Heart left ventricle (tissue), 16 donors: ENCODE results near the gene AKR1B1. TPM values are rescaled to one million over a fixed set of nuclear protein-coding genes. Genes with fewer than 3 reads are reported as not detected.

ENCODE experiments used
- ATAC-seq, 4 donors: fragments of 200-7000 bp; cut with Tn5 transposase; one replicate each; pipeline ENCODE4 v1.9.1; 2020 to 2022; ENCODE audit warnings: moderate library complexity in 4 of 4, mild to moderate bottlenecking in 3 of 4, moderate number of reproducible peaks in 1 of 4
- DNase-seq, 5 donors: peaks; one replicate each; pipeline ENCODE4 v3.0.0-alpha.2; 2020
- H3K27ac ChIP-seq, 12 donors: fragments of 200-600 bp; sonication (generic) in 4 of 12; one replicate each; pipeline versions ENCODE4 v1.5.0 to v1.8.0; 2016 to 2022; ENCODE audit warnings: mild to moderate bottlenecking in 2 of 12
- H3K27me3 ChIP-seq, 9 donors: fragments of 200-600 bp; sonication (generic) in 2 of 9; one replicate each; pipeline versions ENCODE4 v1.5.1 to v1.8.0; 2016 to 2022; ENCODE audit warnings: mild to moderate bottlenecking in 3 of 9
- H3K36me3 ChIP-seq, 9 donors: fragments of 200-600 bp; sonication (generic) in 2 of 9; one replicate each; pipeline versions ENCODE4 v1.5.0 to v1.8.0; 2018 to 2022; ENCODE audit warnings: mild to moderate bottlenecking in 2 of 9
- H3K4me1 ChIP-seq, 12 donors: fragments of 200-600 bp; sonication (generic) in 4 of 12; one replicate each; pipeline versions ENCODE4 v1.5.0 to v1.8.0; 2016 to 2022; ENCODE audit warnings: mild to moderate bottlenecking in 3 of 12
- H3K4me3 ChIP-seq, 12 donors: fragments of 200-600 bp; sonication (generic) in 4 of 12; one replicate each; pipeline versions ENCODE4 v1.5.0 to v1.8.0; 2017 to 2022; ENCODE audit warnings: mild to moderate bottlenecking in 9 of 12, moderate library complexity in 4 of 12
- H3K9me3 ChIP-seq, 12 donors: fragments of 200-600 bp; sonication (generic) in 4 of 12; one replicate each; pipeline versions ENCODE4 v1.5.0 to v1.8.0; 2016 to 2022; ENCODE audit warnings: mild to moderate bottlenecking in 1 of 12
- CTCF ChIP-seq, 12 donors: fragments of 200-600 bp; sonication (generic) in 4 of 12; IDR thresholded peaks; one replicate each; pipeline versions ENCODE4 v1.5.0 to v1.8.0; 2018 to 2022; ENCODE audit warnings: antibody characterized with exemption in 12 of 12, mild to moderate bottlenecking in 5 of 12
- POLR2A ChIP-seq, 2 donors: fragments of 450-650 bp; IDR thresholded peaks; one replicate each; pipeline ENCODE4 v1.6.1; 2017; ENCODE audit warnings: antibody characterized with exemption in 2 of 2, mild to moderate bottlenecking in 2 of 2, moderate library complexity in 2 of 2
- WGBS, 4 donors: extraction: QIAGEN DNeasy Blood & Tissue Kit in 2 of 4; methylation state at CpG; one replicate each; pipeline versions ENCODE4 v1.1.5 to v1.1.7; 2013 to 2018; 5-methylcytosine and 5-hydroxymethylcytosine counted together
- intact Hi-C, 10 donors: fragments of 100-400 bp; cut with DNase I; formaldehyde crosslinking; loops; one replicate each; pipeline versions ENCODE4 v1.11.1 to v1.14.2; 2022
- polyA plus RNA-seq, 2 donors: library from polyadenylated mRNA; stranded (reverse); fragments of 200-250 nt; gene quantifications; one replicate each; pipeline ENCODE4 v1.2.3, GENCODE V29; 2013
- total RNA-seq, 9 donors: library from RNA; depleted of rRNA in 2 of 9; stranded (reverse); fragments of >200 nt in 2 of 9; fragmentation: NEBNext Ultra II Directional in 3 of 9; extraction: Animal tissue kit (Norgen Biotek cat#: 25700) in 3 of 9; gene quantifications; one replicate each; pipeline versions ENCODE4 v1.1.0 to v1.2.4, GENCODE V29; 2016 to 2023
- donor health status: ischemic (EF 13 %, LVEDD 7.1; RV severe dilation, severe dysfunction).
- donor health status: healthy with polysubstance abuse.
- donor health status: DM: no; HTN: yes; CAD: no.
- donor health status: DM: no; HTN: no; CAD: no.
- donor health status: ischemic (EF 25% LVEDD 6.9; RV normal size, moderate dysfunction).
- donor health status: ischemic (EF 25% LVEDD 5.7; RV mildly dilated, moderate dysfunction).
- donor health status: healthy.
- donor health status: DM: yes; HTN: yes; CAD: no.
- donor health status: ischemic (EF 35%, LVEDD 5.7; RV mildly dilated, moderate dysfunction).
- donor health status: nonischemic (EF 11% LVEDD 7.7; RV severe dilation, severe dysfunction).
- donor health status: DM: yes; HTN: yes; CAD: no.
- donor health status: PGD.
- donor health status: ischemic (EF 29% LVEDD 5.4; RV normal size, mild dysfunction).
- donor health status: nonischemic (EF 23%, LVEDD 6.1; RV moderate dilation, normal function).

AKR1B1 gene
- total and polyA plus RNA-seq, 11 donors: 97.0 to 335 (median 185) TPM

- no peak overlapping the region for H3K4me3 ChIP-seq
- H3K27me3 ChIP-seq: peaks cover 0 to 10% (median 0%) of the 10 kb centered on the region in 9 donors
- WGBS, 4 donors: 93 to 98% (median 96%) methylated on average over 1 of the region's 1 CpG
- ATAC-seq: no peak
- TF ChIP-seq POLR2A (IDR thresholded peaks at IDR 0.05) (no peak), CTCF (IDR thresholded peaks at IDR 0.05) (no peak)
- no peak overlapping the region for H3K27ac ChIP-seq
- H3K36me3 ChIP-seq: no peaks in the 10 kb centered on the region
- no peaks in the 10 kb centered on the region for H3K4me1 ChIP-seq
- H3K9me3 ChIP-seq: no peaks in the 10 kb centered on the region
- intact Hi-C loops: no loop called here
- DNase-seq: no peak
Measured at GRCh38 chr7:134403062-134403461, 55.8 kb downstream of the AKR1B1 start.

GRCh38 chr7:134400859-134401258 lies 58.0 kb downstream of the AKR1B1 start:
- Histone ChIP-seq H3K36me3 (no peaks in the 10 kb centered on the region), H3K27ac (no peak overlapping the region), H3K4me1 (no peaks in the 10 kb centered on the region), H3K4me3 (no peak overlapping the region), H3K9me3 (no peaks in the 10 kb centered on the region), H3K27me3 (peaks cover 0 to 10% (median 0%) of the 10 kb centered on the region in 9 donors)
- TF ChIP-seq CTCF (IDR thresholded peaks at IDR 0.05) (no peak), POLR2A (IDR thresholded peaks at IDR 0.05) (no peak)
- ATAC-seq (no peak), DNase-seq (no peak)
- intact Hi-C loops: no loop called here
- 78 to 95% (median 94%) methylated on average over 2 of the region's 2 CpGs for WGBS, 4 donors

GRCh38 chr7:134396031-134396430 lies 62.9 kb downstream of the AKR1B1 start:
- WGBS, 4 donors: 78 to 83% (median 82%) methylated on average over 5 of the region's 5 CpGs
- H3K27ac ChIP-seq: no peak overlapping the region
- no peak for ATAC-seq

GRCh38 chr7:134395604-134396003 lies 63.3 kb downstream of the AKR1B1 start:
- H3K36me3 ChIP-seq: no peaks in the 10 kb centered on the region
- no peak overlapping the region for H3K27ac ChIP-seq
- TF ChIP-seq CTCF (IDR thresholded peaks at IDR 0.05): no peak
- TF ChIP-seq POLR2A (IDR thresholded peaks at IDR 0.05): no peak
- no peaks in the 10 kb centered on the region for H3K4me1 ChIP-seq
- no peaks in the 10 kb centered on the region for H3K27me3 ChIP-seq
- H3K4me3 ChIP-seq: no peak overlapping the region
- ATAC-seq (no peak), DNase-seq (no peak)
- intact Hi-C loops: no loop called here
- WGBS, 4 donors: 74 to 82% (median 78%) methylated on average over 4 of the region's 4 CpGs
- no peaks in the 10 kb centered on the region for H3K9me3 ChIP-seq

More at GRCh38 chr7:134396031-134396430, 62.9 kb downstream of the AKR1B1 start:
- no peaks in the 10 kb centered on the region for H3K36me3 ChIP-seq
- DNase-seq: no peak
- no peaks in the 10 kb centered on the region for H3K9me3 ChIP-seq
- no peak overlapping the region for H3K4me3 ChIP-seq
- TF ChIP-seq CTCF (IDR thresholded peaks at IDR 0.05) (no peak), POLR2A (IDR thresholded peaks at IDR 0.05) (no peak)
- intact Hi-C loops: no loop called here
- no peaks in the 10 kb centered on the region for H3K4me1 ChIP-seq
- H3K27me3 ChIP-seq: no peaks in the 10 kb centered on the region
